ENCODE data around the gene SMG6. TPM values are rescaled to one million over a fixed set of nuclear protein-coding genes. Genes with fewer than 3 reads are reported as not detected.
A peak's percentile ranks its signal among the peaks of the same experiment; 100 is the strongest.
"Not testable (repeated sequence)": the region's sequence is repeated elsewhere in the genome, so short reads cannot be mapped to it uniquely, and the experiment has no call there.

SMG6 gene
- total RNA-seq, 1 donor from 2014 or later, result 28.8 TPM

DNA sequence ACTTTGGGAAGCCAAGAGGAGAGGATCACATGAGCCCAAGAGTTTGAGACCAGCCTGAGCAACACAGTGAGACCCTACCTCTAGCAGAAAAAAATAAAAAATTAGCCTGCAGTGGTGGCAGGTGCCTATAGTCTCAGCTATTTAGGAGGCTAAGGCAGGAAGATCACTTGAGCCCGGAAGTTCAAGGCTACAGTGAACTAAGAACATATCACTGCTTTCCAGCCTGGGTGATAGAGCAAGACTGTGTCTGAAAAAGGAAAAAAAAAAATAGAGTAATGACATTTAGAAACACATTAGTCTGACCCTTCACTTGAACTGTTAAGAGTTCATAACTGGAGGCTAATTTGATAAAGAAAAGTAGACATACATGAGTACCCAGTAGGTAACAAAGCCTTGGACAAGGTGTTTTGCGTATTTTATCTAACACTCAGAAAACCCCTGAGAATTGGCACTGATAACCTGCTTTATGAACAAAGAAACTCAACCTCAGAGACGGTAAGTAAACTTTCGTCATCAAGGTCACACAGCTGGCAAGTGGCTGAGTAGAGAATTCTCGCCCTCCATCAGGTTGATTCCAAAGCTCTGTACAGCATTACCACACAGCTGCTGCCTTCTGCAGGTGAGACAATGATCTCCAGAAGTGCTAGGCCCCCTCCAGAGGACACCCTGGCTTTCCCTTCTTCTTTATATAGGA is 101.1 kb downstream of the SMG6 start:
- peak; percentile 36 for ATAC-seq
- TF ChIP-seq, protein P1, sequence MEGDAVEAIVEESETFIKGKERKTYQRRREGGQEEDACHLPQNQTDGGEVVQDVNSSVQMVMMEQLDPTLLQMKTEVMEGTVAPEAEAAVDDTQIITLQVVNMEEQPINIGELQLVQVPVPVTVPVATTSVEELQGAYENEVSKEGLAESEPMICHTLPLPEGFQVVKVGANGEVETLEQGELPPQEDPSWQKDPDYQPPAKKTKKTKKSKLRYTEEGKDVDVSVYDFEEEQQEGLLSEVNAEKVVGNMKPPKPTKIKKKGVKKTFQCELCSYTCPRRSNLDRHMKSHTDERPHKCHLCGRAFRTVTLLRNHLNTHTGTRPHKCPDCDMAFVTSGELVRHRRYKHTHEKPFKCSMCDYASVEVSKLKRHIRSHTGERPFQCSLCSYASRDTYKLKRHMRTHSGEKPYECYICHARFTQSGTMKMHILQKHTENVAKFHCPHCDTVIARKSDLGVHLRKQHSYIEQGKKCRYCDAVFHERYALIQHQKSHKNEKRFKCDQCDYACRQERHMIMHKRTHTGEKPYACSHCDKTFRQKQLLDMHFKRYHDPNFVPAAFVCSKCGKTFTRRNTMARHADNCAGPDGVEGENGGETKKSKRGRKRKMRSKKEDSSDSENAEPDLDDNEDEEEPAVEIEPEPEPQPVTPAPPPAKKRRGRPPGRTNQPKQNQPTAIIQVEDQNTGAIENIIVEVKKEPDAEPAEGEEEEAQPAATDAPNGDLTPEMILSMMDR (IDR thresholded peaks at IDR 0.05), result no peak
- Histone ChIP-seq H3K4me3 (no peak overlapping the region), H3K27ac (no peak overlapping the region), H3K4me1 (no peaks in the 10 kb centered on the region), H3K9me3 (no peaks in the 10 kb centered on the region), H3K36me3 (no peaks in the 10 kb centered on the region), H3K27me3 (no peaks in the 10 kb centered on the region)
- DNase-seq, result no peak
- intact Hi-C loops (cut with DNase I), result no loop called here

DNA sequence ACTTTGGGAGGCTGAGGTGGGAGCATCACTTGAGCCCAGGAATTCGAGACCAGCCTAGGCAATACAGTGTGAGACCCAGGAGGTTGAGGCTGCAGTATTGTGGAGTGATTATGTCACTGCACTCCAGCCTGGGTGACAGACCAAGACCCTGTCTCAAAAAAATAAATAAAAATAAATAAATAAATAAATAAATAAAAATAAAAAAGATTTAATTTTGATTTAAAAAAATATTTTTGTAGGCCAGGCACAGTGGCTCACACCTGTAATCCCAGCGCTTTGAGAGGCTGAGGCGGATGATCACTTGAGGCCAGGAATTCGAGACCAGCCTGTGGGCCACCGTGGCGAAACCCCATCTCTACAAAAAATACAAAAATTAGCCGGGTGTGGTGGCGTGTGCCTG is 104.2 kb downstream of the SMG6 start:
- H3K36me3 ChIP-seq; DNase-seq; H3K27me3 ChIP-seq; ATAC-seq; H3K27ac ChIP-seq; intact Hi-C loops (cut with DNase I); H3K4me3 ChIP-seq; H3K9me3 ChIP-seq; H3K4me1 ChIP-seq: not testable (repeated sequence)

DNA sequence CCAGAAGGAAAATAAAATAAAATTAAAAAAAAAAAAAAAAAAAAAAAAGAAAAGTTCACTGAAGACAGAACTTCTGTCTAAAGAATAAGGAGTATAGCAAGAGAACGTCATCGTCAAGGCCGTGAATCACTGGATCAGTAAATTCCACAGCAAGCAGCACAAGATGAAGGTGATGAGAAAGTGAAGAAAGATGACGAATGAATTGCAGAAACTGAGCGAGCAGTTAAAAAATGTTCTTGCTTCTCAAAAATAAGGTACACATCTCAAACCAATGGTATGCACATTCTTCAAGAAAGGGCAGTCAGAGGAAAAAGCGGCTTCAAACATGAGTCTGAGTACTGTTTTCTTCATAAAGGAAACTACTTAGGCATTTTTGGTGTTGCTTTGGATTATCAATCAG is 104.7 kb downstream of the SMG6 start:
- H3K27ac ChIP-seq, result no peak overlapping the region
- no peak for ATAC-seq
- intact Hi-C loops (cut with DNase I), result no loop called here
- no peaks in the 10 kb centered on the region for H3K27me3 ChIP-seq
- TF ChIP-seq, protein P1 (IDR thresholded peaks at IDR 0.05), result no peak
- H3K4me3 ChIP-seq, result no peak overlapping the region
- no peaks in the 10 kb centered on the region for H3K4me1 ChIP-seq
- no peaks in the 10 kb centered on the region for H3K9me3 ChIP-seq
- no peaks in the 10 kb centered on the region for H3K36me3 ChIP-seq
- DNase-seq, result no peak

DNA sequence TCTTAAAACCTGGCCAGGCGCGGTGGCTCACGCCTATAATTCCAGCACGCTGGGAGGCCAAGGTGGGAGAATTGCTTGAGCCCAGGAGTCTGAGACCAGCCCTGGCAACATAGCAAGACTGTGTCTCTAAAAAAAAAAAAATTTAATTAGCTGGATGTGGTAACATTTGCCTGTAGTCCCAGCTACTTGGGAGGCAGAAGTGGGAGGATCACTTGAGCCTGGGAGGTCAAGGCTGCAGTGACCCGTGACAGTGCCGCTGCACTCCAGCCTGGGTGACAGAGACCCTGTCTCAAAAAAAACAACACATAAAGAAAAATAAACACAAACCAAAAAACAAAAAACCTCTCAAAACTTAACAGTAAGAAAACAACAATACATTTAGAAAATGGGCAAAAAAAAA is 106.3 kb downstream of the SMG6 start:
- no peaks in the 10 kb centered on the region for H3K27me3 ChIP-seq
- intact Hi-C loops (cut with DNase I), result no loop called here
- ATAC-seq (no peak), DNase-seq (no peak)
- H3K4me3 ChIP-seq, result no peak overlapping the region
- H3K36me3 ChIP-seq, result no peaks in the 10 kb centered on the region
- TF ChIP-seq, protein P1 (IDR thresholded peaks at IDR 0.05), result no peak
- H3K4me1 ChIP-seq, result peaks cover 7% of the 10 kb centered on the region
- no peaks in the 10 kb centered on the region for H3K9me3 ChIP-seq
- no peak overlapping the region for H3K27ac ChIP-seq

DNA sequence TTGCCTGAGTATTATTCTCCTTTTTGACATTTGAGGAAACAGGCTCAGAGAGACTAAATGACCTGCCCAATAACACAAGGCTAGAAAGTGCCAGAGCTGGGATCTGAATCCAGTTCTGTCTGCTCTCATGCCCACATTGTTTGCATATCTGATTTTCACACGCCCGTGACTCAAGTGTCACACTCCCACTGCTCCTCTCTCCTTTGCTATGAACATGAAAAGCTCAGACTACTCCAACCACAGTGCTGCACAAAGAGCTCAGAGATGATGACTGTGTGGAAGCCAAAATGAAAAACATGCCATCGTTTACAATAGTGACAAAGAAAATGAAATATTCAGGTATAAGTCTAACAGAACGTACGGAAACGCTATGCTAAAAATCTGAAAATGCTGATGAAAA is 107.9 kb downstream of the SMG6 start:
- intact Hi-C loops (cut with DNase I), result no loop called here

DNA sequence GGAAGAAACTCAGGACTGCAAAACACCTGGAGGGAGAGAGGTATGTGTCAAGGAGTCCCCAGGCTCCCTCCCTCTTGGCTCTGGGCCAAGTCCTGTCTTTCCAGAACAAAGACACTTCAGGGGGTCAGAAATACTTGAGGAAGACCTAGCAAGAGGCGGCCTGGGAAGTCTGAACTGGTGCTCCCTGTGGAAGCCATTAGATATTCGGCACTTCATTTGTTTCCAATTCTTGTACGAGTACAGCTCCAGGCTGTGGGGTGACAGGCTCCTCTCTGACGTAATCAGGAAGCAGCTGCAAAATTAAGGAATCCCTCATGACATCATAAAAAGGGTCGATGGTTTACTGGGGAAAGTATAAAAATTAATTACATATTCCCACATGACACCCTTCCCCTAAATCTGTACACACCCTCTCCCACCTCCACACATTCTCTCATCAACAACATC is 108.7 kb downstream of the SMG6 start:
- Histone ChIP-seq H3K4me3 (no peak overlapping the region), H3K36me3 (no peaks in the 10 kb centered on the region), H3K4me1 (peaks cover 30% of the 10 kb centered on the region), H3K27ac (no peak overlapping the region), H3K9me3 (no peaks in the 10 kb centered on the region), H3K27me3 (no peaks in the 10 kb centered on the region)
- TF ChIP-seq, protein P1 (IDR thresholded peaks at IDR 0.05), result no peak
- ATAC-seq (no peak), DNase-seq (no peak)
- intact Hi-C loops (cut with DNase I), result no loop called here

More for the DNA sequence above, 107.9 kb downstream of the SMG6 start:
- Histone ChIP-seq H3K27me3 (no peaks in the 10 kb centered on the region), H3K4me1 (peaks cover 23% of the 10 kb centered on the region), H3K4me3 (no peak overlapping the region), H3K36me3 (no peaks in the 10 kb centered on the region), H3K27ac (no peak overlapping the region), H3K9me3 (no peaks in the 10 kb centered on the region)
- TF ChIP-seq, protein P1 (IDR thresholded peaks at IDR 0.05), result no peak
- DNase-seq (no peak), ATAC-seq (peak; percentile 78)
